PFSK-1 (cell line): ENCODE measurements around the gene SSTR1.

Experiments
- FOXP2 ChIP-seq: optimal IDR thresholded peaks from 2 replicates; pipeline ENCODE3; 2011; ENCODE audit warnings: borderline replicate concordance, control low read depth, inconsistent platforms; ENCODE audit not compliant: insufficient read depth; ENCODE audit errors: extremely low read length, extremely low read depth
- POLR2AphosphoS5 ChIP-seq: IDR thresholded peaks from 2 replicates; pipeline ENCODE4 v1.6.1; 2012; ENCODE audit warnings: low read depth, mild to moderate bottlenecking, control low read depth, low read length, moderate library complexity
- REST ChIP-seq, 2 experiments: IDR thresholded peaks; 2 replicates each; pipeline versions ENCODE4 v1.6.1 to v1.8.0; 2011 to 2012; ENCODE audit warnings: low read depth in 2 of 2, low read length in 2 of 2, control low read depth in 1 of 2, inconsistent platforms in 1 of 2, mild to moderate bottlenecking in 1 of 2, moderate library complexity in 1 of 2; ENCODE audit not compliant: insufficient read depth in 1 of 2
- SIN3A ChIP-seq: IDR thresholded peaks from 2 replicates; pipeline ENCODE4 v1.6.1; 2012; ENCODE audit warnings: mild to moderate bottlenecking, low read length, moderate library complexity, borderline replicate concordance; ENCODE audit not compliant: insufficient read depth
- TAF1 ChIP-seq: IDR thresholded peaks from 2 replicates; pipeline ENCODE4 v1.6.1; 2012; ENCODE audit warnings: low read length, control low read depth, borderline replicate concordance; ENCODE audit not compliant: insufficient read depth

Gene SSTR1

GRCh38 chr14:38238878-38239277 is 31.2 kb downstream of the SSTR1 start:
- no peak for TF ChIP-seq REST (IDR thresholded peaks at IDR 0.05; ENCODE audit: insufficient read depth in 1 of 2, low read depth in 2 of 2, low read length in 2 of 2)
- TF ChIP-seq TAF1, result no peak
- TF ChIP-seq SIN3A, result no peak
- no peak for TF ChIP-seq FOXP2
- no peak for TF ChIP-seq POLR2AphosphoS5

- TF ChIP-seq FOXP2 (no peak), SIN3A (no peak), REST (IDR thresholded peaks at IDR 0.05; ENCODE audit: insufficient read depth in 1 of 2, low read depth in 2 of 2, low read length in 2 of 2) (no peak), TAF1 (no peak), POLR2AphosphoS5 (no peak)
Observed at GRCh38 chr14:38243696-38244240, 36.1 kb downstream of the SSTR1 start.

- no peak for TF ChIP-seq TAF1
- TF ChIP-seq POLR2AphosphoS5, result no peak
- no peak for TF ChIP-seq FOXP2
- TF ChIP-seq SIN3A, result no peak
- TF ChIP-seq REST (IDR thresholded peaks at IDR 0.05; ENCODE audit: insufficient read depth in 1 of 2, low read depth in 2 of 2, low read length in 2 of 2), result no peak
Observed at GRCh38 chr14:38248321-38249028, 40.8 kb downstream of the SSTR1 start.

GRCh38 chr14:38250331-38250730 is 42.6 kb downstream of the SSTR1 start:
- TF ChIP-seq FOXP2 (no peak), TAF1 (no peak), POLR2AphosphoS5 (no peak), SIN3A (no peak)

- TF ChIP-seq REST (IDR thresholded peaks at IDR 0.05; ENCODE audit: insufficient read depth in 1 of 2, low read depth in 2 of 2, low read length in 2 of 2) (no peak), POLR2AphosphoS5 (no peak), FOXP2 (no peak), SIN3A (no peak), TAF1 (no peak)
Observed at GRCh38 chr14:38252066-38252710, 44.5 kb downstream of the SSTR1 start.
